ENCODE results near the gene PKP4. TPM values are rescaled to one million over a fixed set of nuclear protein-coding genes. Genes with fewer than 3 reads are reported as not detected.

The PKP4 gene, protein sequence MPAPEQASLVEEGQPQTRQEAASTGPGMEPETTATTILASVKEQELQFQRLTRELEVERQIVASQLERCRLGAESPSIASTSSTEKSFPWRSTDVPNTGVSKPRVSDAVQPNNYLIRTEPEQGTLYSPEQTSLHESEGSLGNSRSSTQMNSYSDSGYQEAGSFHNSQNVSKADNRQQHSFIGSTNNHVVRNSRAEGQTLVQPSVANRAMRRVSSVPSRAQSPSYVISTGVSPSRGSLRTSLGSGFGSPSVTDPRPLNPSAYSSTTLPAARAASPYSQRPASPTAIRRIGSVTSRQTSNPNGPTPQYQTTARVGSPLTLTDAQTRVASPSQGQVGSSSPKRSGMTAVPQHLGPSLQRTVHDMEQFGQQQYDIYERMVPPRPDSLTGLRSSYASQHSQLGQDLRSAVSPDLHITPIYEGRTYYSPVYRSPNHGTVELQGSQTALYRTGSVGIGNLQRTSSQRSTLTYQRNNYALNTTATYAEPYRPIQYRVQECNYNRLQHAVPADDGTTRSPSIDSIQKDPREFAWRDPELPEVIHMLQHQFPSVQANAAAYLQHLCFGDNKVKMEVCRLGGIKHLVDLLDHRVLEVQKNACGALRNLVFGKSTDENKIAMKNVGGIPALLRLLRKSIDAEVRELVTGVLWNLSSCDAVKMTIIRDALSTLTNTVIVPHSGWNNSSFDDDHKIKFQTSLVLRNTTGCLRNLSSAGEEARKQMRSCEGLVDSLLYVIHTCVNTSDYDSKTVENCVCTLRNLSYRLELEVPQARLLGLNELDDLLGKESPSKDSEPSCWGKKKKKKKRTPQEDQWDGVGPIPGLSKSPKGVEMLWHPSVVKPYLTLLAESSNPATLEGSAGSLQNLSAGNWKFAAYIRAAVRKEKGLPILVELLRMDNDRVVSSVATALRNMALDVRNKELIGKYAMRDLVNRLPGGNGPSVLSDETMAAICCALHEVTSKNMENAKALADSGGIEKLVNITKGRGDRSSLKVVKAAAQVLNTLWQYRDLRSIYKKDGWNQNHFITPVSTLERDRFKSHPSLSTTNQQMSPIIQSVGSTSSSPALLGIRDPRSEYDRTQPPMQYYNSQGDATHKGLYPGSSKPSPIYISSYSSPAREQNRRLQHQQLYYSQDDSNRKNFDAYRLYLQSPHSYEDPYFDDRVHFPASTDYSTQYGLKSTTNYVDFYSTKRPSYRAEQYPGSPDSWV
- total RNA-seq (ENCODE audit: low replicate concordance), result 72.1 and 83.9 TPM in 2 replicates

DNA sequence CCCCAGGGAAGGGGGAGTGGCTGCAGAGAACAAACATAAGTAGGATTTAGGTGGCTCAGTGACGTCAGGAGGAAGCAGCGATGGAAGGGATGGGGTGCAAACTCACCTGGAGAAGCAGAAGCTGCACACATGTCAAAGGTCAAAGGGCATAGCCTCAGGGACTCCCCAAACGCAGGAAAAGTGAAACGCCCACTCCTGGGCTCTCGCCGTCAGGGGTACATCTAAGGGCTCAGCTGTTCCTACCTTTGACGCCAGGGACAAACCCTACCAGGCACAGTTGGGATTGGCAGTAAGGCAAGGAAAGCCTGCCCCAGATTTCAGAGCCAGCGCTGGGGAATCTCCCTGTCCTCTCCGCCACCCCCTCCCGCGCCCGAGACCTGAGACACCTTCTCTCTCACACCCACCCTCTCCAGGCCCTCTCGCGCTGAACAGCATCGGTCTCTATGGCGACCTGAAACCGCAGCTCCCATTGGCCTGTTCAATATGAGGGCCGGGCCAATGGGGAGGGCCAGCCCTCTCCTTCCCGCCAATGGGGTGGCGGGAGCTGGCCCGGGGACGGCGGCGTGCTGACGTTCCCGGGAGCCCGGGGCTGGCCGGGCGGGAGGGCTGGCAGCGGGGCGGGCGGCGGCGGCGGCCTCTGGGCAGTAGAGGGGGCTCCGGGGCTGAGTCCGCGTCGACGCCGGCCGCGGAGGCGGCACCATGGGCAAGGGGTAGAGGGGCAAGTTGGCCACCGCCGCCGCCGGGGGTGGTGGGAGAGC, at the start of gene PKP4, which contains the start of gene CCDC148:
TSS of gene PKP4 (plus strand) at position 644 of the 758 bp plus-strand sequence. CDS start 76,233 bp downstream, outside the sequence.
TSS of gene CCDC148 (minus strand) at position 445 of the 758 bp plus-strand sequence. CDS start at position 131, 314 bp downstream.
- Mint-ChIP-seq H3K27me3 (ENCODE audit: insufficient read depth, low read depth) (peaks cover 5% of the 10 kb centered on the region), H3K36me3 (no peaks in the 10 kb centered on the region), H3K4me3 (peak within 1 kb of the TSS; percentile 97), H3K27ac (peak within 1 kb of the TSS; percentile 69), H3K4me1 (peaks cover 37% of the 10 kb centered on the region), H3K9me3 (peaks cover 2% of the 10 kb centered on the region)
- no peak for TF ChIP-seq EZH2 (IDR thresholded peaks at IDR 0.05)
- TF ChIP-seq, protein P1, sequence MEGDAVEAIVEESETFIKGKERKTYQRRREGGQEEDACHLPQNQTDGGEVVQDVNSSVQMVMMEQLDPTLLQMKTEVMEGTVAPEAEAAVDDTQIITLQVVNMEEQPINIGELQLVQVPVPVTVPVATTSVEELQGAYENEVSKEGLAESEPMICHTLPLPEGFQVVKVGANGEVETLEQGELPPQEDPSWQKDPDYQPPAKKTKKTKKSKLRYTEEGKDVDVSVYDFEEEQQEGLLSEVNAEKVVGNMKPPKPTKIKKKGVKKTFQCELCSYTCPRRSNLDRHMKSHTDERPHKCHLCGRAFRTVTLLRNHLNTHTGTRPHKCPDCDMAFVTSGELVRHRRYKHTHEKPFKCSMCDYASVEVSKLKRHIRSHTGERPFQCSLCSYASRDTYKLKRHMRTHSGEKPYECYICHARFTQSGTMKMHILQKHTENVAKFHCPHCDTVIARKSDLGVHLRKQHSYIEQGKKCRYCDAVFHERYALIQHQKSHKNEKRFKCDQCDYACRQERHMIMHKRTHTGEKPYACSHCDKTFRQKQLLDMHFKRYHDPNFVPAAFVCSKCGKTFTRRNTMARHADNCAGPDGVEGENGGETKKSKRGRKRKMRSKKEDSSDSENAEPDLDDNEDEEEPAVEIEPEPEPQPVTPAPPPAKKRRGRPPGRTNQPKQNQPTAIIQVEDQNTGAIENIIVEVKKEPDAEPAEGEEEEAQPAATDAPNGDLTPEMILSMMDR (IDR thresholded peaks at IDR 0.05), result peak; percentile 28
- H3K4me2 ChIP-seq, result peak within 1 kb of the TSS; percentile 98
- no peaks in the 10 kb centered on the region for H3K36me3 ChIP-seq
- H3K79me2 ChIP-seq (ENCODE audit: low read depth), result peaks cover 40% of the 10 kb centered on the region
- H3K9me3 ChIP-seq (ENCODE audit: low read depth), result no peaks in the 10 kb centered on the region
- peak within 1 kb of the TSS; percentile 99 for H2AFZ ChIP-seq (replicated peaks)
- H3K9ac ChIP-seq, result peak within 1 kb of the TSS; percentile 61
- DNase-seq (ENCODE audit: low spot score), result peak; percentile 97
- no peaks in the 10 kb centered on the region for H3K27me3 ChIP-seq
- peaks cover 27% of the 10 kb centered on the region for H3F3A ChIP-seq (ENCODE audit: low read depth)
- H4K20me1 ChIP-seq (ENCODE audit: low read depth), result peaks cover 34% of the 10 kb centered on the region
- peak within 1 kb of the TSS; percentile 85 for H3K4me3 ChIP-seq
- H3K4me1 ChIP-seq, result peaks cover 28% of the 10 kb centered on the region
- peak within 1 kb of the TSS; percentile 94 for H3K27ac ChIP-seq

DNA sequence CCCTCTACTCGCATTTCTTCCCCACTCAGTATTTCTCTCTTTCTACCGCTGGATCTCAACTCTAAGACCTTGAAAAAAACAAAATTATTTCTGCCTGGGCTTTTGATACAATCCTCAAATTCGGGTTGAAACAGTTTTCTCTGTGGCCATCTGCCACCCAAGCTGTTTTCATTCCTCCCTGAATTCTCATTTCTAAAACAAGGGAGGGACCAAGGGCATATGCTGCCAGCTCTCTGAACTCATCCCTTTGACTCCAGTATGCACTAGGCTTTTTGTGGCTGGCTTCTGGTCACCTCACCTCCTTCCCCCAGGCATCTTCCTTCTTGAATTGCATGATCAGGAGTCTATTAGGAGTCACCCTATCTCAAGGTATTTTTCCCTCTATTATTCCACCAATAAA, 49.7 kb upstream of the PKP4 start:
- no peak overlapping the region for H3K4me3 ChIP-seq
- Mint-ChIP-seq H3K4me3 (no peak overlapping the region), H3K27me3 (ENCODE audit: insufficient read depth, low read depth) (no peaks in the 10 kb centered on the region), H3K9me3 (peaks cover 14% of the 10 kb centered on the region), H3K27ac (no peak overlapping the region), H3K4me1 (no peaks in the 10 kb centered on the region), H3K36me3 (no peaks in the 10 kb centered on the region)
- H3K79me2 ChIP-seq (ENCODE audit: low read depth), result no peaks in the 10 kb centered on the region
- H3K36me3 ChIP-seq, result peaks cover 11% of the 10 kb centered on the region
- H4K20me1 ChIP-seq (ENCODE audit: low read depth), result no peaks in the 10 kb centered on the region
- no peak for TF ChIP-seq EZH2phosphoT487 (IDR thresholded peaks at IDR 0.05)
- TF ChIP-seq, protein P1 (IDR thresholded peaks at IDR 0.05), result no peak
- no peak for TF ChIP-seq EZH2 (IDR thresholded peaks at IDR 0.05)
- no peaks in the 10 kb centered on the region for H3K4me1 ChIP-seq
- peaks cover 10% of the 10 kb centered on the region for H3K9me3 ChIP-seq (ENCODE audit: low read depth)
- H3K27ac ChIP-seq, result no peak overlapping the region
- H3K27me3 ChIP-seq, result no peaks in the 10 kb centered on the region
- H3K9ac ChIP-seq, result no peak overlapping the region
- H3F3A ChIP-seq (ENCODE audit: low read depth), result peaks cover under 1% of the 10 kb centered on the region
- H2AFZ ChIP-seq (replicated peaks), result no peak overlapping the region
- no peak for DNase-seq (ENCODE audit: low spot score)
- H3K4me2 ChIP-seq, result no peak overlapping the region

DNA sequence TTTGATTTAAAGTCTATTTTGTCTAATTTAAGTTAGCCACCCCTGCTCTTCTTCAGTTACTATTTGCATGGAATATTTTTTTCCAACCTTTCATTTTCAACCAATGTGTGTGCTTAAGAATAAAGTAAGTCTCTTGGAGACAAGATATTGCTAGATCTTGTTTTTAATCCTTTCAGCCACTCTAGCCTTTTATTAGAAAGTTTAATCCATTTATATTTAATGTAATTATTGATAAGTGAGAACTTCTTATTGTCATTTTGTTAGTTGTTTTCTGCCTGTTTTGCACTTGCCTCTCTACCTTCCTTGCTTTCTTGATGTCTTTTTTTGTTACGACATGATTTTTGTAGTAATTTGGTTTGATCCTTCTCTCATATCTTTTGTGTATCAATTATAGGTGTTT, 46.6 kb upstream of the PKP4 start:
- H3K4me1 Mint-ChIP-seq, result no peaks in the 10 kb centered on the region
- Histone ChIP-seq H3K27me3 (no peaks in the 10 kb centered on the region), H3K4me2 (no peak overlapping the region), H3F3A (ENCODE audit: low read depth) (peaks cover 4% of the 10 kb centered on the region), H2AFZ (replicated peaks) (no peak overlapping the region), H3K4me1 (peaks cover 16% of the 10 kb centered on the region), H3K4me3 (no peak overlapping the region), H3K36me3 (peaks cover 11% of the 10 kb centered on the region), H3K79me2 (ENCODE audit: low read depth) (no peaks in the 10 kb centered on the region), H3K9ac (no peak overlapping the region), H3K9me3 (ENCODE audit: low read depth) (peaks cover 10% of the 10 kb centered on the region), H3K27ac (no peak overlapping the region), H4K20me1 (ENCODE audit: low read depth) (no peaks in the 10 kb centered on the region)
- no peaks in the 10 kb centered on the region for H3K36me3 Mint-ChIP-seq
- no peaks in the 10 kb centered on the region for H3K27me3 Mint-ChIP-seq (ENCODE audit: insufficient read depth, low read depth)
- H3K27ac Mint-ChIP-seq, result no peak overlapping the region
- TF ChIP-seq, protein P1 (IDR thresholded peaks at IDR 0.05), result no peak
- TF ChIP-seq EZH2phosphoT487 (IDR thresholded peaks at IDR 0.05), result no peak
- TF ChIP-seq EZH2 (IDR thresholded peaks at IDR 0.05), result no peak
- no peak overlapping the region for H3K4me3 Mint-ChIP-seq
- DNase-seq (ENCODE audit: low spot score), result no peak
- peaks cover 17% of the 10 kb centered on the region for H3K9me3 Mint-ChIP-seq
